ENCODE measurements around the gene SRGAP3. TPM values are rescaled to one million over a fixed set of nuclear protein-coding genes. Genes with fewer than 3 reads are reported as not detected.

The SRGAP3 gene
- total and polyA plus RNA-seq, 10 of the 15 experiments (the other 5 are each of a cell fraction or from before 2014, with no cell fraction given): 0.32 to 1.7 (median 0.99) TPM

DNA sequence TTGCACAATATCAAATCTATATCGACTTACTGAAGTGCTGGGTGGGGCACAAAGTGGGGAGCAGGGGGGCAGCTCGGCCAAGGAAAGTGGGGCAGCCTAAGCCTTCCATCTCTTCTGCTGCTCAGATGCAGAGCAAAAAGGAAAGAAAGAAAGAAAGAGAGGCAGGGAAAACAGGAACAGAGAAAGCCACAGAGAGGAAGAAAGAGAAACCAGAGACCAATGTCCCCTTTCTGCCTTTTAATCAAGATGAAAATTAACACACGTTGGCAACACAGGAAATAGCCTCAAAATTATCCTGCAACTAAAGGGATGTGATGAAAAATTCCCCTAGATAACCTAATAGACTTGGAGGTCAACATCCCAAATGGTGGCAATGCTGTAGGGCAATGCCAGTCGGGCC is 214.0 kb downstream of the SRGAP3 start:
- Histone ChIP-seq H3K27ac (ENCODE audit: control insufficient read depth, insufficient read depth) (no peak overlapping the region), H3K4me2 (ENCODE audit: control insufficient read depth, insufficient read depth) (no peak overlapping the region; the same call in 1 of the 2 replicates), H3K9me3 (replicated peaks; ENCODE audit: control insufficient read depth, insufficient read depth, low read length) (no peaks in the 10 kb centered on the region), H3K9ac (ENCODE audit: control insufficient read depth, insufficient read depth, low read length) (no peak overlapping the region), H3K27me3 (replicated peaks in 1 of 2; ENCODE audit: control insufficient read depth in 2 of 2, insufficient read depth in 2 of 2, low read length in 1 of 2) (no peaks in the 10 kb centered on the region; a peak in 1 of 4 replicates), H3K36me3 (ENCODE audit: control insufficient read depth in 2 of 2, insufficient read depth in 2 of 2, low read length in 1 of 2) (no peaks in the 10 kb centered on the region), H4K20me1 (ENCODE audit: control insufficient read depth, insufficient read depth) (no peaks in the 10 kb centered on the region), H3K4me3 (no peak overlapping the region), H2AFZ (ENCODE audit: control insufficient read depth, low read depth, low read length) (no peak overlapping the region), H3K4me1 (ENCODE audit: control insufficient read depth, insufficient read depth, low read length) (peaks cover 16% of the 10 kb centered on the region), H3K79me2 (ENCODE audit: control insufficient read depth, insufficient read depth, low read length) (no peaks in the 10 kb centered on the region)
- 13% methylated on average over 4 of the region's 4 CpGs for WGBS (ENCODE audit: insufficient coverage, insufficient replicate concordance, low lambda C conversion rate, missing lambda C conversion rate)
- ATAC-seq (peak; percentile 33), DNase-seq (ENCODE audit: low read depth, low spot score) (no peak), FAIRE-seq (no peak)
- ChIA-PET POLR2A (no interaction called here), RAD21 (ENCODE audit: unreplicated experiment) (no interaction called here), SMC1A (ENCODE audit: uncharacterized antibody, unreplicated experiment) (interaction anchor here (0.7 kb wide), 1 partner anchor 48 kb away, joined by 3 read pairs; no protein-coding TSS in a partner anchor), CTCF (no interaction called here)
- BruUV-seq (replicated peaks): no TSS peak
- TF ChIP-seq SPI1 (IDR thresholded peaks at IDR 0.05; ENCODE audit: borderline replicate concordance, insufficient read depth, low read depth, low read length) (peak; percentile 59; the same call in 1 of the 2 replicates), YBX1 (IDR thresholded peaks at IDR 0.05) (no peak), RUNX3 (IDR thresholded peaks at IDR 0.05; ENCODE audit: low read length) (peak; percentile 47; the same call in 1 of the 2 replicates), CBFB (IDR thresholded peaks at IDR 0.05; ENCODE audit: low read depth) (no peak), IKZF2 (IDR thresholded peaks at IDR 0.05) (peak; percentile 36 to 40; a peak in 2 of 4 replicates), MTA2 (IDR thresholded peaks at IDR 0.05; ENCODE audit: low read depth) (peak; percentile 39; the same call in 1 of the 2 replicates), NR2C2 (IDR thresholded peaks at IDR 0.05; ENCODE audit: borderline replicate concordance, control insufficient read depth, insufficient read length, low read depth) (no peak)
- intact Hi-C loops (cut with micrococcal nuclease; ENCODE audit: unreplicated experiment) (no loop called here), in situ Hi-C loops (cut with MboI) (no loop called here)

DNA sequence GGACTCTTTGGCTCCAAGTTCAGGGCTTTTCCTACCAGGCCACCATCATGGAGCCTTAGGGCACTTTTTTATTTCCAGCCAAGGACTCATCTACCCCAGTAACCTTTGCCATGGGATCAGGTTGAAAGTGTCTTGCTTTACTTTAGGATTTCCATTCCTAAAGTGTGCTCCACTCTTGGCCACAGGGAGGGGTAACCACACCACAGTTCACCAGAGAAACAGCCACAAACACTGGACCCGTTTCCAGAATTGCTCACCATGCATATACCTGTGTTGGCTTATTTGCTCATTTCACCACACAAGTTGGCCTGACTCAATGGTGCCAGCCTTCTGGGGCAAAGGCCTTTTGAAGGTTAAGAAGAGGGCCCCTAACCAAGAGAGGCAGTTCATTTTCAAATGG is 215.6 kb downstream of the SRGAP3 start:
- Histone ChIP-seq H2AFZ (ENCODE audit: control insufficient read depth, low read depth, low read length) (no peak overlapping the region), H3K9me3 (replicated peaks; ENCODE audit: control insufficient read depth, insufficient read depth, low read length) (no peaks in the 10 kb centered on the region), H3K4me2 (ENCODE audit: control insufficient read depth, insufficient read depth) (no peak overlapping the region), H3K4me3 (no peak overlapping the region), H3K27ac (ENCODE audit: control insufficient read depth, insufficient read depth) (no peak overlapping the region), H3K9ac (ENCODE audit: control insufficient read depth, insufficient read depth, low read length) (no peak overlapping the region), H3K4me1 (ENCODE audit: control insufficient read depth, insufficient read depth, low read length) (peaks cover 16% of the 10 kb centered on the region), H3K36me3 (ENCODE audit: control insufficient read depth in 2 of 2, insufficient read depth in 2 of 2, low read length in 1 of 2) (no peaks in the 10 kb centered on the region), H3K27me3 (replicated peaks in 1 of 2; ENCODE audit: control insufficient read depth in 2 of 2, insufficient read depth in 2 of 2, low read length in 1 of 2) (no peaks in the 10 kb centered on the region; a peak in 1 of 4 replicates), H3K79me2 (ENCODE audit: control insufficient read depth, insufficient read depth, low read length) (no peaks in the 10 kb centered on the region), H4K20me1 (ENCODE audit: control insufficient read depth, insufficient read depth) (no peaks in the 10 kb centered on the region)
- DNase-seq (ENCODE audit: low read depth, low spot score) (no peak), ATAC-seq (no peak), FAIRE-seq (no peak)
- SMC1A ChIA-PET (ENCODE audit: uncharacterized antibody, unreplicated experiment): no interaction called here
- intact Hi-C loops (cut with micrococcal nuclease; ENCODE audit: unreplicated experiment): no loop called here
- BruUV-seq (replicated peaks): no TSS peak
- CTCF ChIA-PET: interaction anchor here (0.7 kb wide), 1 partner anchor 287 kb away, joined by 3 read pairs; no protein-coding TSS in a partner anchor
- POLR2A ChIA-PET: no interaction called here
- TF ChIP-seq, protein P1, sequence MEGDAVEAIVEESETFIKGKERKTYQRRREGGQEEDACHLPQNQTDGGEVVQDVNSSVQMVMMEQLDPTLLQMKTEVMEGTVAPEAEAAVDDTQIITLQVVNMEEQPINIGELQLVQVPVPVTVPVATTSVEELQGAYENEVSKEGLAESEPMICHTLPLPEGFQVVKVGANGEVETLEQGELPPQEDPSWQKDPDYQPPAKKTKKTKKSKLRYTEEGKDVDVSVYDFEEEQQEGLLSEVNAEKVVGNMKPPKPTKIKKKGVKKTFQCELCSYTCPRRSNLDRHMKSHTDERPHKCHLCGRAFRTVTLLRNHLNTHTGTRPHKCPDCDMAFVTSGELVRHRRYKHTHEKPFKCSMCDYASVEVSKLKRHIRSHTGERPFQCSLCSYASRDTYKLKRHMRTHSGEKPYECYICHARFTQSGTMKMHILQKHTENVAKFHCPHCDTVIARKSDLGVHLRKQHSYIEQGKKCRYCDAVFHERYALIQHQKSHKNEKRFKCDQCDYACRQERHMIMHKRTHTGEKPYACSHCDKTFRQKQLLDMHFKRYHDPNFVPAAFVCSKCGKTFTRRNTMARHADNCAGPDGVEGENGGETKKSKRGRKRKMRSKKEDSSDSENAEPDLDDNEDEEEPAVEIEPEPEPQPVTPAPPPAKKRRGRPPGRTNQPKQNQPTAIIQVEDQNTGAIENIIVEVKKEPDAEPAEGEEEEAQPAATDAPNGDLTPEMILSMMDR (IDR thresholded peaks at IDR 0.05 in 2 of 3, conservative IDR thresholded peaks at IDR 0.05 in 1 of 3; ENCODE audit: control insufficient read depth in 2 of 3, extremely low read depth in 1 of 3, insufficient read depth in 1 of 3, low read depth in 3 of 3, low read length in 3 of 3): peak in 1 of 3 experiments; percentile 20; a peak in 1 of 6 replicates
- TF ChIP-seq NFXL1 (IDR thresholded peaks at IDR 0.05; ENCODE audit: borderline replicate concordance) (no peak), RAD21 (IDR thresholded peaks at IDR 0.05; ENCODE audit: insufficient read depth, low read depth, low read length) (peak; percentile 26; the same call in 1 of the 2 replicates)
- in situ Hi-C loops (cut with MboI): no loop called here
- RAD21 ChIA-PET (ENCODE audit: unreplicated experiment): no interaction called here
- WGBS (ENCODE audit: insufficient coverage, insufficient replicate concordance, low lambda C conversion rate, missing lambda C conversion rate): 8% methylated on average over 1 of the region's 1 CpG
